H1 (cell line): Measurements from ENCODE around the gene BRCA1. TPM values are rescaled to one million over a fixed set of nuclear protein-coding genes. Genes with fewer than 3 reads are reported as not detected.

Source experiments
- ATF3 ChIP-seq: IDR thresholded peaks from 2 replicates; pipeline ENCODE4 v1.6.1; 2011; ENCODE audit warnings: low read depth, mild to moderate bottlenecking, low read length; ENCODE audit not compliant: insufficient read depth
- CBX5 ChIP-seq: fragments of 300-800, 300-1000 bp; sonication (generic); IDR thresholded peaks from 2 replicates; pipeline ENCODE4 v1.7.1; 2016; ENCODE audit warnings: antibody characterized with exemption, low read length, low read depth
- CEBPB ChIP-seq: IDR thresholded peaks from 2 replicates; pipeline ENCODE4 v1.6.1; 2012; ENCODE audit warnings: low read depth, low read length
- CTBP2 ChIP-seq: IDR thresholded peaks from 2 replicates; pipeline ENCODE4 v1.7.0; 2011; ENCODE audit warnings: borderline replicate concordance, mild to moderate bottlenecking, moderate library complexity, mixed read lengths, low read length; ENCODE audit not compliant: insufficient read depth, insufficient read length
- NRF1 ChIP-seq: IDR thresholded peaks from 2 replicates; pipeline ENCODE4 v1.6.1; 2011; ENCODE audit warnings: mild to moderate bottlenecking, low read depth, low read length, improper control_type of control experiment
- YY1 ChIP-seq: IDR thresholded peaks from 2 replicates; pipeline ENCODE4 v1.6.1; 2011; ENCODE audit warnings: low read depth, mild to moderate bottlenecking, low read length
- polyA plus RNA-seq, 7 experiments: library from polyadenylated mRNA; depleted of rRNA in 3 of 7; stranded (reverse) in 5 of 7; unstranded in 2 of 7; fragments of >200 nt in 5 of 7; fragments of 200-250 nt in 2 of 7; gene quantifications; 1 replicate in 5 of 7; 2 replicates in 1 of 7; 4 replicates in 1 of 7; pipeline versions ENCODE4 v1.2.1 to v1.2.3, GENCODE V29; 2011 to 2013; ENCODE audit warnings: missing spikeins in 2 of 7, mixed read lengths in 2 of 7
- total RNA-seq: library from RNA; stranded (reverse); fragmentation: NEBNext Ultra II Directional; extraction: Animal tissue kit (Norgen Biotek cat#: 25700); gene quantifications from 2 replicates; pipeline ENCODE4 v1.2.1, GENCODE V29; 2021

BRCA1 gene
- total and polyA plus RNA-seq, 2 of the 8 experiments (the other 6 are each of a cell fraction or from before 2014, with no cell fraction given) = 30.7 to 39.2 TPM

- TF ChIP-seq NRF1 = no peak
- TF ChIP-seq YY1 = no peak
- TF ChIP-seq CTBP2 = no peak
- TF ChIP-seq CEBPB = no peak
- no peak for TF ChIP-seq ATF3
- TF ChIP-seq CBX5 = no peak
Measured at GRCh38 chr17:43094129-43094835, 30.9 kb downstream of the BRCA1 start (continued).
